Central memory CD8-positive, alpha-beta T cell (primary cell): ENCODE measurements around the gene CSNK2B.
A peak's percentile ranks its signal among the peaks of the same experiment; 100 is the strongest.

Experiments
- ATAC-seq: fragments of 150-1000 bp; cut with Tn5 transposase; replicated peaks from 2 replicates; pipeline ENCODE4 v1.10.0; 2022; ENCODE audit warnings: mild to moderate bottlenecking, moderate FRiP score, moderate number of reproducible peaks; ENCODE audit not compliant: poor library complexity, severe bottlenecking; ENCODE audit errors: extremely low read depth
- DNase-seq, 2 donors: peaks; one replicate each; pipeline ENCODE4 v3.0.0; 2021; ENCODE audit warnings: low spot score in 2 of 2
- H3K27ac Mint-ChIP-seq: one replicate; pipeline ENCODE4 v1.8.0; 2022; ENCODE audit warnings: low read depth, mild to moderate bottlenecking, moderate library complexity, mixed read lengths
- H3K27me3 Mint-ChIP-seq: one replicate; pipeline ENCODE4 v1.8.0; 2022; ENCODE audit warnings: mixed read lengths
- H3K36me3 Mint-ChIP-seq: one replicate; pipeline ENCODE4 v1.8.0; 2022; ENCODE audit warnings: mild to moderate bottlenecking, moderate library complexity, mixed read lengths; ENCODE audit not compliant: insufficient read depth
- H3K4me1 Mint-ChIP-seq: one replicate; pipeline ENCODE4 v1.8.0; 2022; ENCODE audit warnings: mixed read lengths
- H3K4me3 Mint-ChIP-seq: one replicate; pipeline ENCODE4 v1.8.0; 2022; ENCODE audit warnings: mild to moderate bottlenecking, moderate library complexity, mixed read lengths
- H3K9me3 Mint-ChIP-seq: one replicate; pipeline ENCODE4 v1.8.0; 2022; ENCODE audit warnings: mixed read lengths

Gene CSNK2B

DNA sequence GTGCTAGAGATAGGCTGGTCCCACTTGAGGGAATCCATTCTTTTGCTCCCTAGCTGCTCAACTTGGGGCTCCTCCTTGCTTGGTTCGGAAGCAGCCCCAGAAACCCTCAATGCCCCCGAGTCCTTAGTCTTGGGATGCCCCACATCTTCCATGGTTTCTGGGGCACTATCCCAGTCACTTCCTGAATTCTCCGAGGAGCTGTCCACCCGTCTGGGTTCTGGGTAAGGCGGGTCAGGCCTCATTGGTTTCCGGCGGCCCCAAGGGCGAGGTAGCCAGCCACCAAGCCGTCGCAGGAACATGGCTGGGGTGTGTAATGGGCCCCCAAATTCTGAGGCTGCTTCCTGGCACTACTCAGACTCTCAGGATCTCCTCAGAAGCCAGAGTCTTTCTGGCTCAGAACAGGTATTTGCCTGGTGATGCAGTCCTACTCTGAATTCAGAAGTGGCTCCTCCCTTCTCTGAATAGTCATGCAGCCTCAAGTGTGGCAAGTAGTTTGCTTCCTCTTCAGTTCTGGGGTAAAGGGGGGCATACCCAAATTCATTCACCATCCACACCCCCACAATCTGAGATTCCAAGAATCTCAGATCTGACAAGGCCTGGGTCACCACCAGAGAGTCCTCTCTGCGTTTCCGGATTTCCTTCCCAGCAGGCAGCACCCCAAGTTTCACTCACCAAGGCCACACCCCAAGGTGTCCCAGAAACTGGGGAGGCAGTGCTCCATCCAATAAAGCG lies 6.1 kb upstream of the CSNK2B start:
- Mint-ChIP-seq H3K27ac (peak overlapping the region; percentile 78), H3K4me1 (peaks cover 76% of the 10 kb centered on the region)
- DNase-seq = no peak

GRCh38 chr6:31660381-31661261 lies 5.3 kb upstream of the CSNK2B start, which contains the start of gene C6orf47:
TSS of gene C6orf47 (minus strand) at chr6:31660778. CDS start at chr6:31659947, 831 bp downstream.
- Mint-ChIP-seq H3K27ac (peak within 1 kb of the TSS; percentile 78), H3K36me3 (peaks cover 32% of the 10 kb centered on the region), H3K4me1 (peaks cover 75% of the 10 kb centered on the region), H3K4me3 (peak within 1 kb of the TSS; percentile 90), H3K27me3 (no peaks in the 10 kb centered on the region), H3K9me3 (no peaks in the 10 kb centered on the region)
- ATAC-seq (peak; percentile 64), DNase-seq (peak; percentile 53 to 57)

More for the DNA sequence above, 6.1 kb upstream of the CSNK2B start:
- H3K4me3 Mint-ChIP-seq = peak overlapping the region; percentile 90
- peak; percentile 54 for ATAC-seq
- no peaks in the 10 kb centered on the region for H3K9me3 Mint-ChIP-seq
- H3K36me3 Mint-ChIP-seq = peaks cover 28% of the 10 kb centered on the region
- H3K27me3 Mint-ChIP-seq = no peaks in the 10 kb centered on the region

- DNase-seq (no peak), ATAC-seq (no peak)
- H3K27ac Mint-ChIP-seq = peak overlapping the region; percentile 78
- H3K27me3 Mint-ChIP-seq = no peaks in the 10 kb centered on the region
- no peaks in the 10 kb centered on the region for H3K9me3 Mint-ChIP-seq
- H3K36me3 Mint-ChIP-seq = peaks cover 38% of the 10 kb centered on the region
- H3K4me1 Mint-ChIP-seq = peaks cover 74% of the 10 kb centered on the region
- H3K4me3 Mint-ChIP-seq = peak overlapping the region; percentile 90
These were observed 4.4 kb upstream of the CSNK2B start for GRCh38 chr6:31661262-31662123.

- Mint-ChIP-seq H3K36me3 (peaks cover 38% of the 10 kb centered on the region), H3K27ac (no peak overlapping the region), H3K4me1 (peaks cover 76% of the 10 kb centered on the region), H3K9me3 (no peaks in the 10 kb centered on the region), H3K27me3 (no peaks in the 10 kb centered on the region), H3K4me3 (peak overlapping the region; percentile 96)
- no peak for DNase-seq
- no peak for ATAC-seq
These were observed 3.7 kb upstream of the CSNK2B start for GRCh38 chr6:31662124-31662723.

DNA sequence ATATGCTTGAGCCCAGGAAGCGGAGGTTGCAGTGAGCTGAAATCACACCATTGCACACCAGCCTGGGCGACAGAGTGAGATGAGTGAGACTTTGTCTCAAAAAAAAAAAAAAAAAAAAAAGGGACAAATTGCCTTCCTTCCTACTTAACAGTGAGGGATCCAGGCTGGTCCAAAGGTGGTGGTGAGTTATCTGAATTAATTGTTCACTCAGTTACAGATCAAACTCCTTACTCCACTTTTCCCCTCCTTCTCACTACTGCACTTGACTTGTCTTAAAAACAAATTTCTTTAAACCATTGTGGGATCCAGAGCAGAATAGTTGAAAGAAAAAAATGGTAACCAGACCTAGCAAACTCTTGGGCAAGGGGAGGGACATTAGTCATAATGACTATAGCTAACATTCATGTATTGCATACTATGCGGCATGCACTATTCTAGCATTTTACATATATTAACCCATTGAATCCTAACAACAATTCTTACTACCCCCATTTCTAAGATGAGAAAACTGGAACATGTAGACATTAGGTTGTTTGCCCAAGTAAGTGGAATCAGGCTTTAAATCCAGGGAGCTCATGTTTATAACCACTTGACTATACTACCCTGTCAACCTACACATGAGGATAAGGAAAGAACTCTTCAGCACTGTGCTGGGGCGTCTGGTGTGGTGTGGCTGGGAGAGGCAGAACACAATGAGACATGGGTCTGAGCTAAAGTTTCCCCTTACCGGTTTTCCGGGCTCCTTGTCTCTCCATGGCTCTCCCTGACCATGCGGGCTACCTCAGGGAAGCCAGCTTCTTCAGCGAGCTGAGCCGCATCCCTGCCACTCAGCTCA lies 2.5 kb upstream of the CSNK2B start:
- Mint-ChIP-seq H3K4me3 (peak overlapping the region; percentile 96), H3K27me3 (no peaks in the 10 kb centered on the region), H3K4me1 (peaks cover 73% of the 10 kb centered on the region), H3K36me3 (peaks cover 38% of the 10 kb centered on the region), H3K9me3 (no peaks in the 10 kb centered on the region), H3K27ac (peak overlapping the region; percentile 94)
- ATAC-seq (no peak), DNase-seq (no peak)

- H3K27ac Mint-ChIP-seq = peak overlapping the region; percentile 94
- peaks cover 37% of the 10 kb centered on the region for H3K36me3 Mint-ChIP-seq
- no peaks in the 10 kb centered on the region for H3K9me3 Mint-ChIP-seq
- H3K27me3 Mint-ChIP-seq = no peaks in the 10 kb centered on the region
- peak overlapping the region; percentile 96 for H3K4me3 Mint-ChIP-seq
- no peak for DNase-seq
- ATAC-seq = no peak
- H3K4me1 Mint-ChIP-seq = peaks cover 65% of the 10 kb centered on the region
These were observed 1.7 kb upstream of the CSNK2B start for GRCh38 chr6:31663961-31664789.

DNA sequence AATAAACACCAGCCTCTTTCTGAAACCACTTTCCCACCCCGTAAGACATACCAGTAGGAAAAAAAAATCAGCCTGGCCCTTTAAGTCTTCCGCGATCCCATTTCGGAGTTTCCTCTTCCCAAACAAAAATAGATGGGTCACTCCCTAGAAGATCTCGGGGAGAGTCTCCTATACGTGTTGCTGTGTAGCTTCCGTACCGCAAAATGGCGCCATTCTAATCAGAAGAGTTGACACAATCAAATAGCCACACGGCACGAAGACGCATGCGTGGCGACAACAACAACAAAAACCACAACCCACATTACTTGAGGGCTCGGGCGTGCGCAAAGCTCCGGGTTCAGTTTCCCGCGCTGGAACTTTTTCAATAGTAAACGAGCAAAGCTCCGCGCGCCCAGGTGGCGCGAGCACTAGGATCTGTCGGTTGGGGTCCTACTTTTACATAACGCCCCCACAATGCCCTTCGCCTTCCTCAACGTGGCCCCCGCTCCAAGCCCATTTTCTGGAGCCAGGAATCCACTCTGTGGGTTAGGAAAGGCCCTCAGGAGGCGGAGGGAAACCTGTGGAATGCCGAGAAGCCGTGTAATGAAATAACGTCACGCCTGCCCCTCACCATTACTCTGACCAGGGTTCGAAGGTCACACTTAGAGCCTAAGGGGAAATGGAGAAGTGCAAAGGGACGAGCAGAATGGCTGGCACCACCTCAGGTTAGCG lies 935 bp upstream of the CSNK2B start, which contains the start of gene GPANK1:
Gene GPANK1, minus strand, starts transcription at position 208 of the 711 bp plus-strand sequence. CDS start 519 bp downstream, outside the sequence.
- H3K9me3 Mint-ChIP-seq = no peaks in the 10 kb centered on the region
- peak; percentile 80 to 82 for DNase-seq
- H3K27ac Mint-ChIP-seq = peak within 1 kb of the TSS; percentile 94
- H3K27me3 Mint-ChIP-seq = no peaks in the 10 kb centered on the region
- peaks cover 42% of the 10 kb centered on the region for H3K36me3 Mint-ChIP-seq
- H3K4me1 Mint-ChIP-seq = peaks cover 57% of the 10 kb centered on the region
- H3K4me3 Mint-ChIP-seq = peak within 1 kb of the TSS; percentile 96
- peak; percentile 44 for ATAC-seq

DNA sequence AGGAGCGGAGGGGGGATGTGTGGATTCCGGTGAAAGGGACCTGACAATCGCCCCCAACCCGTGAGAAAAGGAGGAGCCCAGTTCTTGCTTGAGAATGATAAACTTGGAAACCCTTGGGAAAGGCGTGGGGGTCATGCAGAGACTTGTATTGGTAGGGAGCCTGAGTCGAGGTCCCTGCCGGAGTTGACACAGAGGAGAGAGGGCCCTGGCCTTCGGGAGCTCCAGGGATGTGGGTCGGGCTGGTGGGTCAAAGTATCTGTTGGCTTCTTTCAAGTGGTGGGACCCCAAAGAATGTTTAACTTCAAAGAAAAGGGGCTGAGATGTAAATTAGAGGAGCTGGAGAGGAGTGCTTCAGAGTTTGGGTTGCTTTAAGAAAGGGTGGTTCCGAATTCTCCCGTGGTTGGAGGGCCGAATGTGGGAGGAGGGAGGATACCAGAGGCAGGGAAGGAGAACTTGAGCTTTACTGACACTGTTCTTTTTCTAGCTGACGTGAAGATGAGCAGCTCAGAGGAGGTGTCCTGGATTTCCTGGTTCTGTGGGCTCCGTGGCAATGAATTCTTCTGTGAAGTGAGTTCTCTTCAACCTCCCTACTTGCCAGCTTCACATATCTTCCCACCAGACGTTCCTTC lies 571 bp downstream of the CSNK2B start:
- Mint-ChIP-seq H3K9me3 (no peaks in the 10 kb centered on the region), H3K36me3 (peaks cover 45% of the 10 kb centered on the region), H3K4me3 (peak overlapping the region; percentile 96), H3K27me3 (no peaks in the 10 kb centered on the region), H3K27ac (peak overlapping the region; percentile 94), H3K4me1 (peaks cover 45% of the 10 kb centered on the region)
- no peak for ATAC-seq
- no peak for DNase-seq

- no peaks in the 10 kb centered on the region for H3K9me3 Mint-ChIP-seq
- DNase-seq = no peak
- no peaks in the 10 kb centered on the region for H3K27me3 Mint-ChIP-seq
- peaks cover 24% of the 10 kb centered on the region for H3K4me1 Mint-ChIP-seq
- no peak within 1 kb of the TSS for H3K4me3 Mint-ChIP-seq
- peaks cover 41% of the 10 kb centered on the region for H3K36me3 Mint-ChIP-seq
- no peak for ATAC-seq
- no peak within 1 kb of the TSS for H3K27ac Mint-ChIP-seq
These were observed 3.8 kb downstream of the CSNK2B start, which contains the start of gene LY6G5B for GRCh38 chr6:31669676-31670075. TSS of gene LY6G5B (plus strand) at chr6:31669976. CDS start at chr6:31670951, 975 bp downstream.
